Uterus (tissue), 4 donors: ENCODE data around the gene IRF2BP2. TPM values are rescaled to one million over a fixed set of nuclear protein-coding genes. Genes with fewer than 3 reads are reported as not detected.

Source experiments
- DNase-seq, 2 donors: peaks; one replicate each; pipeline ENCODE4 v3.0.0-alpha.2; 2019 to 2020
- H3K27ac ChIP-seq, 2 donors: fragments of 200-600 bp; sonication (generic); 1 replicate in 1 of 2; 2 replicates in 1 of 2; pipeline ENCODE4 v1.5.1; 2016 to 2018
- H3K27me3 ChIP-seq, 2 donors: fragments of 200-600 bp; sonication (generic); one replicate each; pipeline ENCODE4 v1.5.1; 2018 to 2019; ENCODE audit warnings: control low read depth in 1 of 2
- H3K36me3 ChIP-seq, 2 donors: fragments of 200-600 bp; sonication (generic); one replicate each; pipeline ENCODE4 v1.5.1; 2019; ENCODE audit warnings: control low read depth in 1 of 2
- H3K4me1 ChIP-seq, 2 donors: fragments of 200-600 bp; sonication (generic); one replicate each; pipeline ENCODE4 v1.5.1; 2018 to 2019; ENCODE audit warnings: control low read depth in 1 of 2
- H3K4me3 ChIP-seq, 2 donors: fragments of 200-600 bp; sonication (generic); 1 replicate in 1 of 2; 2 replicates in 1 of 2; pipeline ENCODE4 v1.5.1; 2018 to 2019; ENCODE audit warnings: mild to moderate bottlenecking in 1 of 2
- H3K9me3 ChIP-seq, 2 donors: fragments of 200-600 bp; sonication (generic); one replicate each; pipeline ENCODE4 v1.5.1; 2019; ENCODE audit warnings: control low read depth in 1 of 2
- CTCF ChIP-seq, 4 experiments: fragments of 200-600 bp in 2 of 4; fragments of 450-650 bp in 2 of 4; sonication (generic) in 2 of 4; IDR thresholded peaks; one replicate each; pipeline ENCODE4 v1.5.1; 2016 to 2019; ENCODE audit warnings: antibody characterized with exemption in 4 of 4, mild to moderate bottlenecking in 2 of 4, moderate library complexity in 1 of 4
- POLR2A ChIP-seq, 2 donors: fragments of 450-650 bp; IDR thresholded peaks; one replicate each; pipeline ENCODE4 v1.6.1; 2016; ENCODE audit warnings: antibody characterized with exemption in 2 of 2, mild to moderate bottlenecking in 1 of 2, moderate library complexity in 1 of 2
- intact Hi-C: fragments of 100-400 bp; cut with DNase I; formaldehyde crosslinking; loops from one replicate; pipeline ENCODE4 v1.15.1; 2023; ENCODE audit warnings: low total_unique reads
- total RNA-seq, 4 donors: library from RNA; depleted of rRNA in 3 of 4; stranded (reverse); fragments of >200 nt in 3 of 4; gene quantifications; one replicate each; pipeline versions ENCODE4 v1.1.0 to v1.2.4, GENCODE V29; 2014 to 2023
- donor health status: DM: yes; HTN: yes; CAD: no.

The IRF2BP2 gene
- total RNA-seq, 4 donors from 2014 or later = 56.8 to 182 (median 124) TPM

GRCh38 chr1:234612352-234613127, 2.6 kb upstream of the IRF2BP2 start:
- H3K4me1 ChIP-seq = peaks cover 6 to 7% of the 10 kb centered on the region in 2 donors

GRCh38 chr1:234611847-234612351, 1.9 kb upstream of the IRF2BP2 start:
- Histone ChIP-seq H3K36me3 (no peaks in the 10 kb centered on the region), H3K27ac (peak overlapping the region; percentile 98 to 100), H3K4me1 (peaks cover 6 to 7% of the 10 kb centered on the region in 2 donors), H3K9me3 (no peaks in the 10 kb centered on the region), H3K4me3 (peak overlapping the region in 1 of 2 donors; percentile 20), H3K27me3 (no peaks in the 10 kb centered on the region)
- intact Hi-C loops = loop anchor here (2.0 kb wide), 1 partner anchor 113 kb away; no protein-coding TSS in a partner anchor
- TF ChIP-seq POLR2A (IDR thresholded peaks at IDR 0.05) (no peak), CTCF (IDR thresholded peaks at IDR 0.05) (no peak)
- DNase-seq = peak; percentile 42 to 56

More at GRCh38 chr1:234612352-234613127, 2.6 kb upstream of the IRF2BP2 start:
- Histone ChIP-seq H3K27me3 (no peaks in the 10 kb centered on the region), H3K4me3 (peak overlapping the region; percentile 20 to 21), H3K36me3 (no peaks in the 10 kb centered on the region), H3K9me3 (no peaks in the 10 kb centered on the region), H3K27ac (peak overlapping the region; percentile 98 to 100)
- DNase-seq = peak; percentile 89 to 94
- intact Hi-C loops = no loop called here
- peak; percentile 18 to 48 for TF ChIP-seq POLR2A (IDR thresholded peaks at IDR 0.05)
- no peak for TF ChIP-seq CTCF (IDR thresholded peaks at IDR 0.05)

- peak overlapping the region; percentile 98 to 100 for H3K27ac ChIP-seq
- H3K27me3 ChIP-seq = no peaks in the 10 kb centered on the region
- H3K4me3 ChIP-seq = peak overlapping the region; percentile 15 to 52
- DNase-seq = peak in 1 of 2 donors; percentile 63
- H3K4me1 ChIP-seq = peaks cover 6 to 7% of the 10 kb centered on the region in 2 donors
- no peak for TF ChIP-seq POLR2A (IDR thresholded peaks at IDR 0.05)
- TF ChIP-seq CTCF (IDR thresholded peaks at IDR 0.05) = no peak
- H3K9me3 ChIP-seq = no peaks in the 10 kb centered on the region
- intact Hi-C loops = loop anchor here (2.0 kb wide), 1 partner anchor 113 kb away; no protein-coding TSS in a partner anchor
- no peaks in the 10 kb centered on the region for H3K36me3 ChIP-seq
These were observed 1.4 kb upstream of the IRF2BP2 start for GRCh38 chr1:234611225-234611846.

- intact Hi-C loops = loop anchor here (2.0 kb wide), 1 partner anchor 114 kb away; no protein-coding TSS in a partner anchor
- Histone ChIP-seq H3K27ac (peak overlapping the region; percentile 98 to 100), H3K36me3 (no peaks in the 10 kb centered on the region), H3K9me3 (no peaks in the 10 kb centered on the region), H3K27me3 (no peaks in the 10 kb centered on the region), H3K4me3 (peak overlapping the region; percentile 52 to 53), H3K4me1 (peaks cover 6 to 7% of the 10 kb centered on the region in 2 donors)
- DNase-seq = peak; percentile 94 to 97
- TF ChIP-seq CTCF (IDR thresholded peaks at IDR 0.05) (peak in 2 of 4 experiments; percentile 2 to 38), POLR2A (IDR thresholded peaks at IDR 0.05) (peak; percentile 89 to 96)
These were observed 767 bp upstream of the IRF2BP2 start for GRCh38 chr1:234610666-234611224.
